HCT116 (cell line): ENCODE results near the gene ELFN2. TPM values are rescaled to one million over a fixed set of nuclear protein-coding genes. Genes with fewer than 3 reads are reported as not detected.

Source experiments
- ATAC-seq: fragments of 200-7000 bp; cut with Tn5 transposase; 2 replicates; pipeline ENCODE4 v1.9.1; 2020; ENCODE audit warnings: mild to moderate bottlenecking, moderate library complexity
- BruUV-seq: library from RNA; stranded (reverse); fragments of 400-500 nt; replicated peaks from 2 replicates; lab custom pipeline; 2021; lab: Mats Ljungman, UMichigan
- CTCF ChIA-PET: fragments of 300-600 bp; sonication (Branson Sonifier 250); formaldehyde crosslinking; loops from one replicate; lab custom pipeline; 2021; ENCODE audit warnings: antibody characterized with exemption; lab: Charles Lee
- POLR2A ChIA-PET: fragments of 300-600, 350-600 bp; sonication (Branson Sonifier 250); formaldehyde crosslinking; loops from one replicate; lab custom pipeline; 2021; ENCODE audit warnings: antibody characterized with exemption; lab: Charles Lee
- RAD21 ChIA-PET, 2 experiments: fragments of 300-600 bp; sonication (Branson Sonifier 250); formaldehyde crosslinking; loops; one replicate each; lab custom pipeline; 2023; ENCODE audit warnings: low total read pairs in 2 of 2; ENCODE audit not compliant: uncharacterized antibody in 2 of 2, unreplicated experiment in 2 of 2, low non-redundant PET in 1 of 2; lab: Charles Lee
- DNase-seq: peaks from one replicate; pipeline ENCODE4 v3.0.0-alpha.2; 2010; ENCODE audit warnings: low read depth, low spot score
- H2AFZ ChIP-seq: fragments of 200-600 bp; shearing (Covaris generic), sonication (generic); 2 replicates; pipeline ENCODE4 v1.6.1; 2017; ENCODE audit warnings: low read depth, mixed run types, mixed read lengths, antibody characterized with exemption, low read length; ENCODE audit not compliant: poor library complexity, severe bottlenecking
- H3K27ac ChIP-seq: 2 replicates; pipeline ENCODE4 v1.5.1; 2012; ENCODE audit warnings: low read depth, low read length
- H3K27me3 ChIP-seq: fragments of 200-600 bp; sonication (generic); 2 replicates; pipeline ENCODE4 v1.6.1; 2016; ENCODE audit warnings: mixed run types, low read length, mixed read lengths; ENCODE audit not compliant: insufficient read depth
- H3K36me3 ChIP-seq, 2 experiments: fragments of 200-500 bp in 1 of 2; fragments of 200-600 bp in 1 of 2; sonication (Bioruptor generic) in 1 of 2; sonication (generic) in 1 of 2; 2 replicates each; pipeline versions ENCODE4 v1.5.1 to v1.6.1; 2014 to 2016; ENCODE audit warnings: low read length in 2 of 2, inconsistent platforms in 1 of 2, mixed read lengths in 1 of 2, mixed run types in 1 of 2; ENCODE audit not compliant: insufficient read depth in 2 of 2, control insufficient read depth in 1 of 2
- H3K4me1 ChIP-seq, 2 experiments: fragments of 200-600 bp in 1 of 2; sonication (generic) in 1 of 2; 2 replicates each; pipeline versions ENCODE4 v1.5.1 to v1.6.1; 2012 to 2017; ENCODE audit warnings: low read length in 2 of 2, inconsistent platforms in 1 of 2, mild to moderate bottlenecking in 1 of 2, mixed read lengths in 1 of 2, mixed run types in 1 of 2, moderate library complexity in 1 of 2; ENCODE audit not compliant: insufficient read depth in 2 of 2, control insufficient read depth in 1 of 2
- H3K4me2 ChIP-seq: fragments of 200-600 bp; sonication (generic); 2 replicates; pipeline ENCODE4 v1.6.1; 2017; ENCODE audit warnings: mixed run types, low read length, mixed read lengths
- H3K4me3 ChIP-seq, 2 experiments: fragments of 200-600 bp in 1 of 2; sonication (generic) in 1 of 2; replicated peaks in 1 of 2; 2 replicates each; pipeline ENCODE4 v1.5.1; 2011 to 2016; ENCODE audit warnings: low read length in 2 of 2, control low read depth in 1 of 2, low read depth in 1 of 2, mild to moderate bottlenecking in 1 of 2, mixed read lengths in 1 of 2, mixed run types in 1 of 2
- H3K79me2 ChIP-seq: fragments of 200-600 bp; sonication (generic); 2 replicates; pipeline ENCODE4 v1.6.1; 2017; ENCODE audit warnings: mild to moderate bottlenecking, mixed run types, low read length, moderate library complexity, mixed read lengths; ENCODE audit not compliant: insufficient read depth
- H3K9ac ChIP-seq: fragments of 200-600 bp; sonication (generic); 2 replicates; pipeline ENCODE4 v1.6.1; 2016; ENCODE audit warnings: low read length, mixed read lengths
- H3K9me2 ChIP-seq: fragments of 200-600 bp; sonication (generic), shearing (Covaris generic); 2 replicates; pipeline ENCODE4 v1.6.1; 2017; ENCODE audit warnings: mixed run types, mild to moderate bottlenecking, moderate library complexity; ENCODE audit not compliant: insufficient read depth
- H3K9me3 ChIP-seq, 2 experiments: fragments of 200-500 bp in 1 of 2; fragments of 200-600 bp in 1 of 2; sonication (Bioruptor generic) in 1 of 2; sonication (generic) in 1 of 2; 2 replicates each; pipeline ENCODE4 v1.6.1; 2014 to 2017; ENCODE audit warnings: low read length in 2 of 2, mixed read lengths in 2 of 2, inconsistent platforms in 1 of 2, low read depth in 1 of 2, mild to moderate bottlenecking in 1 of 2, mixed run types in 1 of 2, moderate library complexity in 1 of 2; ENCODE audit not compliant: control insufficient read depth in 1 of 2, insufficient read depth in 1 of 2
- H4K20me1 ChIP-seq: fragments of 200-600 bp; sonication (generic), shearing (Covaris generic); 2 replicates; pipeline ENCODE4 v1.6.1; 2017; ENCODE audit warnings: mixed run types, mild to moderate bottlenecking, moderate library complexity; ENCODE audit not compliant: insufficient read depth
- CEBPB ChIP-seq: IDR thresholded peaks from 2 replicates; pipeline ENCODE4 v1.6.1; 2012; ENCODE audit warnings: low read depth
- CTCF ChIP-seq, 3 experiments: fragments of 200-600 bp in 1 of 3; sonication (generic) in 1 of 3; IDR thresholded peaks in 2 of 3; conservative IDR thresholded peaks in 1 of 3; 2 replicates each; pipeline ENCODE4 v1.5.1; 2012 to 2017; ENCODE audit warnings: low read depth in 2 of 3, low read length in 2 of 3, antibody characterized with exemption in 1 of 3, borderline replicate concordance in 1 of 3, control low read depth in 1 of 3, mild to moderate bottlenecking in 1 of 3, mixed read lengths in 1 of 3, mixed run types in 1 of 3, moderate library complexity in 1 of 3; ENCODE audit not compliant: insufficient read depth in 1 of 3
- EGR1 ChIP-seq: IDR thresholded peaks from 2 replicates; pipeline ENCODE4 v1.6.1; 2012; ENCODE audit warnings: low read depth
- EZH2phosphoT487 ChIP-seq: fragments of 200-600 bp; IDR thresholded peaks from 2 replicates; pipeline ENCODE4 v1.6.1; 2018; ENCODE audit warnings: antibody characterized with exemption, borderline replicate concordance
- JUND ChIP-seq: IDR thresholded peaks from 2 replicates; pipeline ENCODE4 v1.6.1; 2012
- POLR2A ChIP-seq: IDR thresholded peaks from 2 replicates; pipeline ENCODE4 v1.7.0; 2011; ENCODE audit warnings: borderline replicate concordance; ENCODE audit not compliant: insufficient read depth, insufficient read length; ENCODE audit errors: extremely low read depth
- SP1 ChIP-seq: IDR thresholded peaks from 2 replicates; pipeline ENCODE4 v1.6.1; 2012; ENCODE audit warnings: low read depth
- SRF ChIP-seq: IDR thresholded peaks from 2 replicates; pipeline ENCODE4 v1.6.1; 2012; ENCODE audit warnings: low read depth
- YY1 ChIP-seq: IDR thresholded peaks from 2 replicates; pipeline ENCODE4 v1.6.1; 2011; ENCODE audit warnings: low read length, low read depth, moderate library complexity, mild to moderate bottlenecking; ENCODE audit not compliant: insufficient replicate concordance; ENCODE audit errors: extremely low read depth
- intact Hi-C: fragments of 100-400 bp; cut with micrococcal nuclease; formaldehyde crosslinking; loops from 2 replicates; pipeline ENCODE4 v1.10.0; 2022
- total RNA-seq: library from RNA; stranded (reverse); gene quantifications from one replicate; pipeline ENCODE4 v1.2.1, GENCODE V29; 2021; ENCODE audit not compliant: unreplicated experiment

ELFN2 gene
- total RNA-seq, 1 experiment from 2014 or later = 45.4 TPM

- CTCF ChIA-PET = no interaction called here
- H3K4me1 ChIP-seq = peaks cover 0 to 24% of the 10 kb centered on the region in 2 experiments; a peak in 2 of 4 replicates
- no peaks in the 10 kb centered on the region for H3K9me3 ChIP-seq
- no peak overlapping the region for H3K4me3 ChIP-seq
- no peak for TF ChIP-seq YY1
- TF ChIP-seq CTCF (IDR thresholded peaks at IDR 0.05 in 2 of 3, conservative IDR thresholded peaks at IDR 0.05 in 1 of 3; ENCODE audit: borderline replicate concordance in 1 of 3, insufficient read depth in 1 of 3, low read depth in 2 of 3, low read length in 2 of 3) = no peak
- TF ChIP-seq JUND = no peak
- no peak for TF ChIP-seq EGR1
- TF ChIP-seq EZH2phosphoT487 = no peak
- TF ChIP-seq SRF = no peak
- no peak for TF ChIP-seq CEBPB
- no peak for TF ChIP-seq POLR2A
- no peak for TF ChIP-seq SP1
- TF ChIP-seq, all 23 proteins: peak for 0
- no peaks in the 10 kb centered on the region for H4K20me1 ChIP-seq
- no peaks in the 10 kb centered on the region for H3K9me2 ChIP-seq
- no peaks in the 10 kb centered on the region for H3K36me3 ChIP-seq
- H3K4me2 ChIP-seq = no peak overlapping the region
- H2AFZ ChIP-seq = no peak overlapping the region
- RAD21 ChIA-PET = no interaction called here
- intact Hi-C loops = no loop called here
- H3K9ac ChIP-seq = no peak overlapping the region
- ATAC-seq = no peak
- POLR2A ChIA-PET = no interaction called here
- H3K27me3 ChIP-seq = no peaks in the 10 kb centered on the region
- no peak overlapping the region for H3K27ac ChIP-seq
- no TSS peak for BruUV-seq
- no peaks in the 10 kb centered on the region for H3K79me2 ChIP-seq
- DNase-seq = no peak
Measured at GRCh38 chr22:37363261-37363992, 63.9 kb downstream of the ELFN2 start.
